Measurements from ENCODE around the gene ITGBL1.

ITGBL1 gene

GRCh38 chr13:101654883-101655282 is 202.4 kb downstream of the ITGBL1 start:
- no peaks in the 10 kb centered on the region for H3K27me3 Mint-ChIP-seq (ENCODE audit: low read depth)
- no peaks in the 10 kb centered on the region for H3K9me3 Mint-ChIP-seq
- no peaks in the 10 kb centered on the region for H3K4me1 Mint-ChIP-seq
- H3K4me3 Mint-ChIP-seq: no peak overlapping the region
- no peak for TF ChIP-seq CTCF (IDR thresholded peaks at IDR 0.05; ENCODE audit: unreplicated experiment in 3 of 3)
- H3K27ac Mint-ChIP-seq: no peak overlapping the region
- H3K36me3 Mint-ChIP-seq (ENCODE audit: low read depth): no peaks in the 10 kb centered on the region

GRCh38 chr13:101655435-101655834 is 203.0 kb downstream of the ITGBL1 start:
- Mint-ChIP-seq H3K4me3 (no peak overlapping the region), H3K36me3 (ENCODE audit: low read depth) (no peaks in the 10 kb centered on the region), H3K27ac (no peak overlapping the region), H3K9me3 (no peaks in the 10 kb centered on the region), H3K4me1 (no peaks in the 10 kb centered on the region), H3K27me3 (ENCODE audit: low read depth) (no peaks in the 10 kb centered on the region)
- no peak for TF ChIP-seq CTCF (IDR thresholded peaks at IDR 0.05; ENCODE audit: unreplicated experiment in 3 of 3)

GRCh38 chr13:101660711-101661110 is 208.2 kb downstream of the ITGBL1 start:
- H3K27ac Mint-ChIP-seq: no peak overlapping the region
- TF ChIP-seq CTCF (IDR thresholded peaks at IDR 0.05; ENCODE audit: unreplicated experiment in 3 of 3): no peak
- H3K27me3 Mint-ChIP-seq (ENCODE audit: low read depth): no peaks in the 10 kb centered on the region
- H3K9me3 Mint-ChIP-seq: peaks cover 2% of the 10 kb centered on the region
- H3K36me3 Mint-ChIP-seq (ENCODE audit: low read depth): no peaks in the 10 kb centered on the region
- H3K4me1 Mint-ChIP-seq: no peaks in the 10 kb centered on the region
- no peak overlapping the region for H3K4me3 Mint-ChIP-seq

GRCh38 chr13:101661839-101662238 is 209.4 kb downstream of the ITGBL1 start:
- no peaks in the 10 kb centered on the region for H3K36me3 Mint-ChIP-seq (ENCODE audit: low read depth)
- TF ChIP-seq CTCF (IDR thresholded peaks at IDR 0.05; ENCODE audit: unreplicated experiment in 3 of 3): no peak
- no peak overlapping the region for H3K4me3 Mint-ChIP-seq
- peaks cover 2% of the 10 kb centered on the region for H3K9me3 Mint-ChIP-seq
- H3K4me1 Mint-ChIP-seq: no peaks in the 10 kb centered on the region
- no peak overlapping the region for H3K27ac Mint-ChIP-seq
- H3K27me3 Mint-ChIP-seq (ENCODE audit: low read depth): no peaks in the 10 kb centered on the region

GRCh38 chr13:101673360-101674105 is 221.1 kb downstream of the ITGBL1 start:
- Mint-ChIP-seq H3K27ac (no peak overlapping the region), H3K4me3 (no peak overlapping the region), H3K4me1 (no peaks in the 10 kb centered on the region), H3K27me3 (ENCODE audit: low read depth) (no peaks in the 10 kb centered on the region), H3K36me3 (ENCODE audit: low read depth) (no peaks in the 10 kb centered on the region), H3K9me3 (no peaks in the 10 kb centered on the region)
- no peak for TF ChIP-seq CTCF (IDR thresholded peaks at IDR 0.05; ENCODE audit: unreplicated experiment in 3 of 3)

- Mint-ChIP-seq H3K36me3 (ENCODE audit: low read depth) (no peaks in the 10 kb centered on the region), H3K4me1 (no peaks in the 10 kb centered on the region), H3K9me3 (no peaks in the 10 kb centered on the region), H3K27ac (no peak overlapping the region), H3K4me3 (no peak overlapping the region), H3K27me3 (ENCODE audit: low read depth) (peaks cover 3% of the 10 kb centered on the region)
- no peak for TF ChIP-seq CTCF (IDR thresholded peaks at IDR 0.05; ENCODE audit: unreplicated experiment in 3 of 3)
Measured at GRCh38 chr13:101681834-101682233, 229.4 kb downstream of the ITGBL1 start.
